ENCODE measurements around the gene CFAP77.

CFAP77 gene

DNA sequence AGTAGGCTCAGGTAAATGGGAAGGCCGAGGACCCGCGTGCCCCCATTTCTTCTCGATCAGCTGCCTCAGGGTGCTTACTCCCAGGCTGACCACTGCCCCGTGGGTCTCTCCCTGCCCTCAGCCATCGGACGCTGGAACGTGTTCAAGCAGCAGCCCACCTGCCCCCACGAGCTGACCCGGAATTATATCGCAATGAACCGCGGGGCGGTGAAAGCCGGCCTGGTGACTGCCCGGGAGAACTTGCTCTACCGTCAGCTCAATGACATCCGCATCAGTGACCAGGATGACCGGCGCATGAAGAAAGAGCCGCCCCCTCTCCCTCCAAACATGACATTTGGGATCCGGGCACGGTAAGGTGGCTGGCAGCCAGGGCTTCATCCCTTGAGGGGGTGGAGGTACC lies 89.2 kb downstream of the CFAP77 start:
- Histone ChIP-seq H3K36me3 (ENCODE audit: insufficient read depth, insufficient read length, low read length) (no peaks in the 10 kb centered on the region), H3K9ac (ENCODE audit: insufficient read length, low read depth) (no peak overlapping the region), H3K9me3 (ENCODE audit: insufficient read depth, low read length) (peaks cover 7% of the 10 kb centered on the region), H3K4me1 (ENCODE audit: insufficient read depth, insufficient read length) (peaks cover 6% of the 10 kb centered on the region), H3K27me3 (ENCODE audit: insufficient read depth, insufficient read length) (no peaks in the 10 kb centered on the region), H3K4me3 (ENCODE audit: insufficient read length, low read depth) (no peak overlapping the region)
- DNase-seq (ENCODE audit: low read depth, low spot score): no peak
- TF ChIP-seq YY1 (IDR thresholded peaks at IDR 0.05; ENCODE audit: insufficient read depth, insufficient read length) (no peak), ZNF274 (IDR thresholded peaks at IDR 0.05; ENCODE audit: low read depth, low read length) (no peak), SUZ12 (IDR thresholded peaks at IDR 0.05; ENCODE audit: extremely low read depth, insufficient read depth, insufficient read length) (no peak)

DNA sequence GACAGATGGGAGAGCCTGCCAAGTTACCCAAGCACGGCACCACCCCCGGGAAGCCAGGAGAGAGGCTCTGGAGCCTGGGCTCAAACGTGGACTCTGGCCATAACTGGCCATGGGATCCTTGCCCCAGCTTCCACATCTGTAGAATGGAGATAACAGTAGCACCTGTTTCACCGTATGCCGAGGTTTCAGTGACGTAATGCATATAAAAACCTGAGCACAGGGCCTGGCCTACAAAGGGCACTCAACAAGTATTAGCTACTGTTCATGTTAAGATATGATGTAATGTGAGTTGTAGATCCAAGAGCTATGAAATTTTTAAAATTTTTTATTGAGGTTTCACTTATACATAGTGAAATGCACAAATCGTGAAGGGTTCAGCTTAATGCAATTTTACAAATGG lies 90.2 kb downstream of the CFAP77 start:
- H3K4me1 ChIP-seq (ENCODE audit: insufficient read depth, insufficient read length): peaks cover 6% of the 10 kb centered on the region
- TF ChIP-seq YY1 (IDR thresholded peaks at IDR 0.05; ENCODE audit: insufficient read depth, insufficient read length) (no peak), ZNF274 (IDR thresholded peaks at IDR 0.05; ENCODE audit: low read depth, low read length) (no peak), SUZ12 (IDR thresholded peaks at IDR 0.05; ENCODE audit: extremely low read depth, insufficient read depth, insufficient read length) (no peak)
- H3K4me3 ChIP-seq (ENCODE audit: insufficient read length, low read depth): no peak overlapping the region
- no peaks in the 10 kb centered on the region for H3K36me3 ChIP-seq (ENCODE audit: insufficient read depth, insufficient read length, low read length)
- H3K9ac ChIP-seq (ENCODE audit: insufficient read length, low read depth): no peak overlapping the region
- H3K27me3 ChIP-seq (ENCODE audit: insufficient read depth, insufficient read length): no peaks in the 10 kb centered on the region
- H3K9me3 ChIP-seq (ENCODE audit: insufficient read depth, low read length): no peaks in the 10 kb centered on the region
- DNase-seq (ENCODE audit: low read depth, low spot score): no peak

DNA sequence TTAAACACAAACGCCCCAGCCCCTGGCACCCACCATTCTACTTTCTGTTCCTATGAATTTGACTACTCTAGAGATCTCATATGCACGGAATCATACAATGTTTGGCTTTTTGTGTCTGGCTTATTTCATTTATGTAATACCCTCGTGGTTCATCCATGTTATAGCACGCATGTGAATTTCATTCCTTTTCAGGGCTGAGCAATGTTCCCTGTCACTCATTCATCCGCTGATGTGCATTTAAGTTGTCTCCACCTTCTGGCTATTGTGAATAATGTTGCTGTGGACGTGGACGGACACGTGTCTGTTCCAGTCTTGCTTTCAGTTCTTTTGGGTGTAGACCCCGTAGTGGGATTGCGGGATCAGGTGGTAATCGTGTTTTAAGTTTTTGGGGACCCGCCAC lies 92.5 kb downstream of the CFAP77 start:
- Histone ChIP-seq H3K36me3 (ENCODE audit: insufficient read depth, insufficient read length, low read length) (no peaks in the 10 kb centered on the region), H3K9me3 (ENCODE audit: insufficient read depth, low read length) (no peaks in the 10 kb centered on the region), H3K4me1 (ENCODE audit: insufficient read depth, insufficient read length) (peaks cover 6% of the 10 kb centered on the region), H3K4me3 (ENCODE audit: insufficient read length, low read depth) (no peak overlapping the region), H3K9ac (ENCODE audit: insufficient read length, low read depth) (no peak overlapping the region), H3K27me3 (ENCODE audit: insufficient read depth, insufficient read length) (no peaks in the 10 kb centered on the region)
- no peak for TF ChIP-seq ZNF274 (IDR thresholded peaks at IDR 0.05; ENCODE audit: low read depth, low read length)
- no peak for TF ChIP-seq SUZ12 (IDR thresholded peaks at IDR 0.05; ENCODE audit: extremely low read depth, insufficient read depth, insufficient read length)
- no peak for TF ChIP-seq YY1 (IDR thresholded peaks at IDR 0.05; ENCODE audit: insufficient read depth, insufficient read length)
- no peak for DNase-seq (ENCODE audit: low read depth, low spot score)

DNA sequence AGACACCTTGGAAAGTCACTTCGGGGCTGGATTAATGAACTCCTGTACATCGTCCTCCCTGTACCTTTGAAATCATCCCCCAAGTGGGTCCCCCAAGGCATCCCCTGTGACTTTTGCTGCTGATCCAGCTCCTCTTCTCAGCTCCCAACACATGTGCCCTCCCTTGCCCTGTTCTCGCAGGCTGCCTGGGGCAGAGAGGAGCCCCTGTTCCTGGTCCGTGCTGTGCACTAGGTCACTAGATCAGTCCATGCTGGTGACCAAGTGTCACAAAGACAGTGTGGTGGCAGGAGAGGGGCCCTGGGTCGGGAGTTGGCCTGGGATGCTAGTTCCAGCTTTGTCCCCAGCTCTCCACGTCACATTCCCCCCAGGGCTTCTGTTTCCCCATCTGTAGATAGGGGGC lies 93.1 kb downstream of the CFAP77 start:
- peaks cover 6% of the 10 kb centered on the region for H3K4me1 ChIP-seq (ENCODE audit: insufficient read depth, insufficient read length)
- no peaks in the 10 kb centered on the region for H3K9me3 ChIP-seq (ENCODE audit: insufficient read depth, low read length)
- no peaks in the 10 kb centered on the region for H3K27me3 ChIP-seq (ENCODE audit: insufficient read depth, insufficient read length)
- no peak for DNase-seq (ENCODE audit: low read depth, low spot score)
- no peak overlapping the region for H3K9ac ChIP-seq (ENCODE audit: insufficient read length, low read depth)
- TF ChIP-seq YY1 (IDR thresholded peaks at IDR 0.05; ENCODE audit: insufficient read depth, insufficient read length): no peak
- no peak for TF ChIP-seq SUZ12 (IDR thresholded peaks at IDR 0.05; ENCODE audit: extremely low read depth, insufficient read depth, insufficient read length)
- no peak for TF ChIP-seq ZNF274 (IDR thresholded peaks at IDR 0.05; ENCODE audit: low read depth, low read length)
- no peak overlapping the region for H3K4me3 ChIP-seq (ENCODE audit: insufficient read length, low read depth)
- no peaks in the 10 kb centered on the region for H3K36me3 ChIP-seq (ENCODE audit: insufficient read depth, insufficient read length, low read length)

DNA sequence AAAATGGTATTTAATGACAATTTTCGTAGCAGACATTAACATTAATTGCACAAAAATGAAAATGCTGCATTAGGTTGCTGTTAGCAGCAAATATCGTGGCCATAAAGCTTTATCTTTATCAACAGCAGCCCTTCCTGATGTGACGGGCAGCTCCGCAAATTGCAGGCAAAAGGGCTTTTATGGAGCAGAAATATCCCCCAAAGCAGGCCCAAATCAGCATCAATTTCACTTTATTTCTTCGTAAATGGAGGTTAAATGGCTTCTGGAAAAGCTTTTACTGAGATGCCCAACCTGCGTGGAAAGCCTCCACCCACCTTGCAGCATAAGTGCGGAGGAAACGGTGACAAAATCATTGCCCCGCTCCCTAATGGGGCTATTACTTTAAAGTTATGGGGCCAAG lies 94.5 kb downstream of the CFAP77 start:
- Histone ChIP-seq H3K4me3 (ENCODE audit: insufficient read length, low read depth) (no peak overlapping the region), H3K27me3 (ENCODE audit: insufficient read depth, insufficient read length) (no peaks in the 10 kb centered on the region), H3K9me3 (ENCODE audit: insufficient read depth, low read length) (no peaks in the 10 kb centered on the region), H3K4me1 (ENCODE audit: insufficient read depth, insufficient read length) (no peaks in the 10 kb centered on the region), H3K36me3 (ENCODE audit: insufficient read depth, insufficient read length, low read length) (no peaks in the 10 kb centered on the region), H3K9ac (ENCODE audit: insufficient read length, low read depth) (no peak overlapping the region)
- no peak for TF ChIP-seq YY1 (IDR thresholded peaks at IDR 0.05; ENCODE audit: insufficient read depth, insufficient read length)
- no peak for TF ChIP-seq ZNF274 (IDR thresholded peaks at IDR 0.05; ENCODE audit: low read depth, low read length)
- TF ChIP-seq SUZ12 (IDR thresholded peaks at IDR 0.05; ENCODE audit: extremely low read depth, insufficient read depth, insufficient read length): no peak
- DNase-seq (ENCODE audit: low read depth, low spot score): no peak

DNA sequence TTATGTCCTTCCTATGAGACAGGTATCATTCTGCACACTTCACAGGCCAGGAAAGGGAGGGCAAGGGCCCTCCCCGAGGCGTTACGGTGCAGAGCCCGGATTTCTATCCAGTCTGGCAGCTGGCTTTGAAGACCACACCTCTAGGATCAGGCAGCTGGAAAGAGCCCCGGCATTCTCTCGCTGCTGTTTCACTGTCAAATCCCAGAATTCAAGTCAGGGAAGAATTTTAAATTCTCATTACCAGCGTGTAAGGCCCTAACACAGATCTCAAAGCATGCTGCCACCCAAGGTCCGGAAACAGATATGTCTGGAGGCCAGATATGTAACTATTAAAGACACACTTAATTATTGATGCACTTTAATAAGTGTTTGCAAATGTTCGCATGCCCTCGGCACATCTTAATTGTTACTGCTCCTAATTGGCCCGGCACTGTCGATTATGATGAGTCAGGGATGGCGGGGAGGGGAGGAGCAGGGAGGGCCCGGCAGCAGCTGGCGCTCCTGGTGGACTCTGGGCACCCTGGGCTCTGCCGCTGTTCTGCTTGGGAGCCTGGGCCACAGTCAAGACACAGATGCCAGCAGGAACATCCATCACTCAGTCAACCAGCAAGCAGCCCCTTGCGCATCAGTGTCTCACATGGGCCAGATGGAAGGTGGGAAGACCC lies 96.1 kb downstream of the CFAP77 start:
- no peak for TF ChIP-seq SUZ12 (IDR thresholded peaks at IDR 0.05; ENCODE audit: extremely low read depth, insufficient read depth, insufficient read length)
- no peak for TF ChIP-seq YY1 (IDR thresholded peaks at IDR 0.05; ENCODE audit: insufficient read depth, insufficient read length)
- TF ChIP-seq ZNF274 (IDR thresholded peaks at IDR 0.05; ENCODE audit: low read depth, low read length): no peak
- DNase-seq (ENCODE audit: low read depth, low spot score): no peak
- Histone ChIP-seq H3K27me3 (ENCODE audit: insufficient read depth, insufficient read length) (no peaks in the 10 kb centered on the region), H3K4me1 (ENCODE audit: insufficient read depth, insufficient read length) (no peaks in the 10 kb centered on the region), H3K36me3 (ENCODE audit: insufficient read depth, insufficient read length, low read length) (no peaks in the 10 kb centered on the region), H3K4me3 (ENCODE audit: insufficient read length, low read depth) (no peak overlapping the region), H3K9ac (ENCODE audit: insufficient read length, low read depth) (no peak overlapping the region), H3K9me3 (ENCODE audit: insufficient read depth, low read length) (no peaks in the 10 kb centered on the region)

DNA sequence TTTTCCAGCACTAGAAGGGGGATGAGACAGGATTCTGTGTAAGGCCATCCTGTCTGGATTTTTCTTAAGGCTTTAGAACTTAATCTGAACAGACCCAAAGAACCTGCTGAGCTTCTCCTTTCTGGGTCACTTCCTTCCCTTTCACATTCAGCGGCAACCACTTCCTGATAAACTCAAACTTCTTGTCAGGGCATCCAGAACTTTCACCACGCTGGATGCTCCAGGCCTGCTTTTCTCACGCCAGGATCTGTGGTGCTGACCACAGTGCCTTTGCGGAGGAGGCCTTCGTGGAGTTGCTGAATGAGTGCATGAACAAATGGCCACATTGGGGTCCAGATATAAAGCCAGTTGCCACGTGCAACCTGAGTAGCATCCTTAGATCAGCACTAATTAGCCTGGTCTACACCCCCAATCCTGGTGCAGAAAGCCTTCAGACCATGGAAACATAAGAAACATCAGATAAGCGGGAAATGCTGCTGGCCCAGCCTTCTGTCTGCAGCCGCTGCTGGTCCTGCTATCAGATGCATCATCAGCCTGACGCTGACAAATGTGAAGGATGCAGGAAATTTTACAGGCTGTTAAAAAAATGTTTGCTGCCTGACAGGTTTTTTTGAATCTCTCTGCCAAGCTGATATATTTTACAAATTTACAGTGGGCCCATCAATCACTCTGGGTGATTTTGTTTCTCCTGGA lies 97.1 kb downstream of the CFAP77 start:
- Histone ChIP-seq H3K9ac (ENCODE audit: insufficient read length, low read depth) (no peak overlapping the region), H3K4me1 (ENCODE audit: insufficient read depth, insufficient read length) (no peaks in the 10 kb centered on the region), H3K9me3 (ENCODE audit: insufficient read depth, low read length) (no peaks in the 10 kb centered on the region), H3K27me3 (ENCODE audit: insufficient read depth, insufficient read length) (no peaks in the 10 kb centered on the region), H3K36me3 (ENCODE audit: insufficient read depth, insufficient read length, low read length) (no peaks in the 10 kb centered on the region), H3K4me3 (ENCODE audit: insufficient read length, low read depth) (no peak overlapping the region)
- no peak for DNase-seq (ENCODE audit: low read depth, low spot score)
- no peak for TF ChIP-seq YY1 (IDR thresholded peaks at IDR 0.05; ENCODE audit: insufficient read depth, insufficient read length)

Data from NT2/D1 (cell line).